Measurements from ENCODE around the gene STAU1.
"Not testable (repeated sequence)": the region's sequence is repeated elsewhere in the genome, so short reads cannot be mapped to it uniquely, and the experiment has no call there.

The STAU1 gene

GRCh38 chr20:49106328-49106727, 81.8 kb downstream of the STAU1 start:
- Histone ChIP-seq H3K36me3 (ENCODE audit: insufficient read depth, low read length) (peaks cover 31% of the 10 kb centered on the region), H3K9ac (ENCODE audit: low read length) (no peak overlapping the region), H3K4me1 (ENCODE audit: insufficient read depth, low read length) (no peaks in the 10 kb centered on the region), H3K4me3 (ENCODE audit: low read depth in 1 of 2, low read length in 2 of 2) (no peak overlapping the region), H3K27ac (ENCODE audit: low read depth, low read length) (no peak overlapping the region), H3K9me3 (ENCODE audit: low read length) (no peaks in the 10 kb centered on the region), H3K27me3 (ENCODE audit: control insufficient read depth in 1 of 2, insufficient read depth in 2 of 2, low read length in 2 of 2) (no peaks in the 10 kb centered on the region)

- H3K9me3 ChIP-seq (ENCODE audit: low read length); H3K4me1 ChIP-seq (ENCODE audit: insufficient read depth, low read length); H3K27me3 ChIP-seq (ENCODE audit: control insufficient read depth in 1 of 2, insufficient read depth in 2 of 2, low read length in 2 of 2); H3K27ac ChIP-seq (ENCODE audit: low read depth, low read length); H3K4me3 ChIP-seq (ENCODE audit: low read depth in 1 of 2, low read length in 2 of 2); H3K9ac ChIP-seq (ENCODE audit: low read length): not testable (repeated sequence)
- H3K36me3 ChIP-seq (ENCODE audit: insufficient read depth, low read length): peaks cover 34% of the 10 kb centered on the region
Measured at GRCh38 chr20:49104979-49105547, 83.1 kb downstream of the STAU1 start.

GRCh38 chr20:49104365-49104648, 83.8 kb downstream of the STAU1 start:
- Histone ChIP-seq H3K27ac (ENCODE audit: low read depth, low read length) (no peak overlapping the region), H3K27me3 (ENCODE audit: control insufficient read depth in 1 of 2, insufficient read depth in 2 of 2, low read length in 2 of 2) (no peaks in the 10 kb centered on the region), H3K4me3 (ENCODE audit: low read depth in 1 of 2, low read length in 2 of 2) (no peak overlapping the region), H3K9ac (ENCODE audit: low read length) (no peak overlapping the region), H3K9me3 (ENCODE audit: low read length) (no peaks in the 10 kb centered on the region), H3K36me3 (ENCODE audit: insufficient read depth, low read length) (peaks cover 34% of the 10 kb centered on the region), H3K4me1 (ENCODE audit: insufficient read depth, low read length) (no peaks in the 10 kb centered on the region)

GRCh38 chr20:49103647-49104364, 84.3 kb downstream of the STAU1 start:
- no peak overlapping the region for H3K27ac ChIP-seq (ENCODE audit: low read depth, low read length)
- H3K9ac ChIP-seq (ENCODE audit: low read length): no peak overlapping the region
- no peak overlapping the region for H3K4me3 ChIP-seq (ENCODE audit: low read depth in 1 of 2, low read length in 2 of 2)
- no peaks in the 10 kb centered on the region for H3K9me3 ChIP-seq (ENCODE audit: low read length)
- peaks cover 34% of the 10 kb centered on the region for H3K36me3 ChIP-seq (ENCODE audit: insufficient read depth, low read length)
- H3K4me1 ChIP-seq (ENCODE audit: insufficient read depth, low read length): no peaks in the 10 kb centered on the region
- no peaks in the 10 kb centered on the region for H3K27me3 ChIP-seq (ENCODE audit: control insufficient read depth in 1 of 2, insufficient read depth in 2 of 2, low read length in 2 of 2)

GRCh38 chr20:49103019-49103418, 85.1 kb downstream of the STAU1 start:
- no peak overlapping the region for H3K27ac ChIP-seq (ENCODE audit: low read depth, low read length)
- no peaks in the 10 kb centered on the region for H3K4me1 ChIP-seq (ENCODE audit: insufficient read depth, low read length)
- H3K9me3 ChIP-seq (ENCODE audit: low read length): no peaks in the 10 kb centered on the region
- H3K27me3 ChIP-seq (ENCODE audit: control insufficient read depth in 1 of 2, insufficient read depth in 2 of 2, low read length in 2 of 2): no peaks in the 10 kb centered on the region
- H3K9ac ChIP-seq (ENCODE audit: low read length): no peak overlapping the region
- H3K36me3 ChIP-seq (ENCODE audit: insufficient read depth, low read length): peaks cover 34% of the 10 kb centered on the region
- no peak overlapping the region for H3K4me3 ChIP-seq (ENCODE audit: low read depth in 1 of 2, low read length in 2 of 2)

GRCh38 chr20:49100972-49101371, 87.2 kb downstream of the STAU1 start:
- Histone ChIP-seq H3K27ac (ENCODE audit: low read depth, low read length) (no peak overlapping the region), H3K4me3 (ENCODE audit: low read depth in 1 of 2, low read length in 2 of 2) (no peak overlapping the region), H3K27me3 (ENCODE audit: control insufficient read depth in 1 of 2, insufficient read depth in 2 of 2, low read length in 2 of 2) (no peaks in the 10 kb centered on the region), H3K9ac (ENCODE audit: low read length) (no peak overlapping the region), H3K36me3 (ENCODE audit: insufficient read depth, low read length) (peaks cover 50% of the 10 kb centered on the region), H3K4me1 (ENCODE audit: insufficient read depth, low read length) (no peaks in the 10 kb centered on the region), H3K9me3 (ENCODE audit: low read length) (no peaks in the 10 kb centered on the region)

- not testable (repeated sequence) for H3K9ac ChIP-seq (ENCODE audit: low read length); H3K4me1 ChIP-seq (ENCODE audit: insufficient read depth, low read length); H3K27me3 ChIP-seq (ENCODE audit: control insufficient read depth in 1 of 2, insufficient read depth in 2 of 2, low read length in 2 of 2); H3K4me3 ChIP-seq (ENCODE audit: low read depth in 1 of 2, low read length in 2 of 2); H3K9me3 ChIP-seq (ENCODE audit: low read length); H3K27ac ChIP-seq (ENCODE audit: low read depth, low read length)
- H3K36me3 ChIP-seq (ENCODE audit: insufficient read depth, low read length): peaks cover 51% of the 10 kb centered on the region
Measured at GRCh38 chr20:49100292-49100691, 87.8 kb downstream of the STAU1 start.

- no peaks in the 10 kb centered on the region for H3K27me3 ChIP-seq (ENCODE audit: control insufficient read depth in 1 of 2, insufficient read depth in 2 of 2, low read length in 2 of 2)
- no peak overlapping the region for H3K4me3 ChIP-seq (ENCODE audit: low read depth in 1 of 2, low read length in 2 of 2)
- H3K9me3 ChIP-seq (ENCODE audit: low read length): no peaks in the 10 kb centered on the region
- peaks cover 55% of the 10 kb centered on the region for H3K36me3 ChIP-seq (ENCODE audit: insufficient read depth, low read length)
- H3K4me1 ChIP-seq (ENCODE audit: insufficient read depth, low read length): no peaks in the 10 kb centered on the region
- no peak overlapping the region for H3K27ac ChIP-seq (ENCODE audit: low read depth, low read length)
- H3K9ac ChIP-seq (ENCODE audit: low read length): no peak overlapping the region
Measured at GRCh38 chr20:49099011-49099410, 89.1 kb downstream of the STAU1 start.

- H3K9ac ChIP-seq (ENCODE audit: low read length): no peak overlapping the region
- no peaks in the 10 kb centered on the region for H3K27me3 ChIP-seq (ENCODE audit: control insufficient read depth in 1 of 2, insufficient read depth in 2 of 2, low read length in 2 of 2)
- peaks cover 46% of the 10 kb centered on the region for H3K36me3 ChIP-seq (ENCODE audit: insufficient read depth, low read length)
- no peak overlapping the region for H3K4me3 ChIP-seq (ENCODE audit: low read depth in 1 of 2, low read length in 2 of 2)
- no peaks in the 10 kb centered on the region for H3K4me1 ChIP-seq (ENCODE audit: insufficient read depth, low read length)
- H3K9me3 ChIP-seq (ENCODE audit: low read length): no peaks in the 10 kb centered on the region
- no peak overlapping the region for H3K27ac ChIP-seq (ENCODE audit: low read depth, low read length)
Measured at GRCh38 chr20:49098136-49098535, 90.0 kb downstream of the STAU1 start.

- Histone ChIP-seq H3K27me3 (ENCODE audit: control insufficient read depth in 1 of 2, insufficient read depth in 2 of 2, low read length in 2 of 2) (no peaks in the 10 kb centered on the region), H3K4me1 (ENCODE audit: insufficient read depth, low read length) (no peaks in the 10 kb centered on the region), H3K27ac (ENCODE audit: low read depth, low read length) (no peak overlapping the region), H3K4me3 (ENCODE audit: low read depth in 1 of 2, low read length in 2 of 2) (no peak overlapping the region), H3K9ac (ENCODE audit: low read length) (no peak overlapping the region), H3K36me3 (ENCODE audit: insufficient read depth, low read length) (peaks cover 40% of the 10 kb centered on the region), H3K9me3 (ENCODE audit: low read length) (no peaks in the 10 kb centered on the region)
Measured at GRCh38 chr20:49097159-49097558, 91.0 kb downstream of the STAU1 start.

GRCh38 chr20:49096203-49096730, 91.9 kb downstream of the STAU1 start:
- Histone ChIP-seq H3K4me3 (ENCODE audit: low read depth in 1 of 2, low read length in 2 of 2) (no peak overlapping the region), H3K27me3 (ENCODE audit: control insufficient read depth in 1 of 2, insufficient read depth in 2 of 2, low read length in 2 of 2) (no peaks in the 10 kb centered on the region), H3K9ac (ENCODE audit: low read length) (no peak overlapping the region), H3K36me3 (ENCODE audit: insufficient read depth, low read length) (peaks cover 38% of the 10 kb centered on the region), H3K4me1 (ENCODE audit: insufficient read depth, low read length) (no peaks in the 10 kb centered on the region), H3K9me3 (ENCODE audit: low read length) (no peaks in the 10 kb centered on the region), H3K27ac (ENCODE audit: low read depth, low read length) (no peak overlapping the region)

GRCh38 chr20:49091762-49092161, 96.4 kb downstream of the STAU1 start:
- Histone ChIP-seq H3K9me3 (ENCODE audit: low read length) (no peaks in the 10 kb centered on the region), H3K27ac (ENCODE audit: low read depth, low read length) (no peak overlapping the region), H3K4me3 (ENCODE audit: low read depth in 1 of 2, low read length in 2 of 2) (no peak overlapping the region), H3K27me3 (ENCODE audit: control insufficient read depth in 1 of 2, insufficient read depth in 2 of 2, low read length in 2 of 2) (no peaks in the 10 kb centered on the region), H3K4me1 (ENCODE audit: insufficient read depth, low read length) (no peaks in the 10 kb centered on the region), H3K9ac (ENCODE audit: low read length) (no peak overlapping the region), H3K36me3 (ENCODE audit: insufficient read depth, low read length) (peaks cover 65% of the 10 kb centered on the region)
